ENCODE measurements around the gene FILIP1.
A peak's percentile ranks its signal among the peaks of the same experiment; 100 is the strongest.

FILIP1 gene

GRCh38 chr6:75351570-75351969 lies 142.0 kb downstream of the FILIP1 start:
- Histone ChIP-seq H3K27me3 (ENCODE audit: control insufficient read depth in 3 of 3, insufficient read depth in 3 of 3, low read depth in 1 of 3, low read length in 3 of 3) (peaks cover 0 to 2% (median 0%) of the 10 kb centered on the region in 3 experiments), H3K18ac (ENCODE audit: low read length) (no peak overlapping the region), H3K9me3 (replicated peaks in 1 of 2; ENCODE audit: control insufficient read depth in 2 of 2, insufficient read depth in 1 of 2, low read depth in 1 of 2, low read length in 2 of 2) (no peaks in the 10 kb centered on the region), H2BK120ac (ENCODE audit: low read depth, low read length) (no peak overlapping the region), H2BK12ac (ENCODE audit: low read length) (no peak overlapping the region), H2BK15ac (ENCODE audit: low read length) (no peak overlapping the region), H2AFZ (ENCODE audit: low read length) (no peak overlapping the region), H3K4me2 (ENCODE audit: insufficient read depth, low read length, poor library complexity, severe bottlenecking) (no peak overlapping the region), H3K79me1 (ENCODE audit: low read depth, low read length) (no peaks in the 10 kb centered on the region), H3K4me3 (ENCODE audit: low read length in 2 of 2) (no peak overlapping the region), H3K36me3 (replicated peaks in 1 of 2; ENCODE audit: control insufficient read depth in 2 of 2, insufficient read depth in 2 of 2, low read length in 2 of 2) (no peaks in the 10 kb centered on the region), H3K23ac (ENCODE audit: low read depth, low read length, poor library complexity) (no peak overlapping the region), H3K9ac (ENCODE audit: low read depth, low read length, poor library complexity) (no peak overlapping the region), H2BK5ac (ENCODE audit: low read length) (no peak overlapping the region), H2AK5ac (ENCODE audit: low read depth, low read length) (no peak overlapping the region), H4K91ac (ENCODE audit: low read depth, low read length, poor library complexity) (no peak overlapping the region), H3K14ac (ENCODE audit: low read length) (no peak overlapping the region), H3K4ac (ENCODE audit: low read length) (no peak overlapping the region), H3K27ac (replicated peaks; ENCODE audit: low read length) (no peak overlapping the region), H3K4me1 (ENCODE audit: control insufficient read depth in 2 of 2, insufficient read depth in 1 of 2, low read depth in 1 of 2, low read length in 2 of 2) (peaks cover 0 to 10% of the 10 kb centered on the region in 2 donors), H4K8ac (ENCODE audit: low read depth, low read length) (no peak overlapping the region)
- no CpG with 5 or more reads among the region's 2 CpGs for WGBS, 2 donors (ENCODE audit: extremely low coverage in 2 of 2, insufficient read length in 2 of 2, insufficient replicate concordance in 1 of 2)
- DNase-seq (ENCODE audit: low spot score): no peak

- H3K79me1 ChIP-seq (ENCODE audit: low read depth, low read length): no peaks in the 10 kb centered on the region
- H2BK120ac ChIP-seq (ENCODE audit: low read depth, low read length): no peak overlapping the region
- no peak overlapping the region for H4K91ac ChIP-seq (ENCODE audit: low read depth, low read length, poor library complexity)
- H4K8ac ChIP-seq (ENCODE audit: low read depth, low read length): no peak overlapping the region
- no peak overlapping the region for H3K9ac ChIP-seq (ENCODE audit: low read depth, low read length, poor library complexity)
- H2BK12ac ChIP-seq (ENCODE audit: low read length): no peak overlapping the region
- H2BK5ac ChIP-seq (ENCODE audit: low read length): no peak overlapping the region
- H3K4me1 ChIP-seq (ENCODE audit: control insufficient read depth in 2 of 2, insufficient read depth in 1 of 2, low read depth in 1 of 2, low read length in 2 of 2): peaks cover 0 to 10% of the 10 kb centered on the region in 2 donors
- H2AK5ac ChIP-seq (ENCODE audit: low read depth, low read length): no peak overlapping the region
- H3K9me3 ChIP-seq (replicated peaks in 1 of 2; ENCODE audit: control insufficient read depth in 2 of 2, insufficient read depth in 1 of 2, low read depth in 1 of 2, low read length in 2 of 2): no peaks in the 10 kb centered on the region
- no peak overlapping the region for H3K18ac ChIP-seq (ENCODE audit: low read length)
- H3K4me2 ChIP-seq (ENCODE audit: insufficient read depth, low read length, poor library complexity, severe bottlenecking): no peak overlapping the region
- H2BK15ac ChIP-seq (ENCODE audit: low read length): no peak overlapping the region
- no peak overlapping the region for H3K27ac ChIP-seq (replicated peaks; ENCODE audit: low read length)
- no peak overlapping the region for H2AFZ ChIP-seq (ENCODE audit: low read length)
- WGBS, 2 donors (ENCODE audit: extremely low coverage in 2 of 2, insufficient read length in 2 of 2, insufficient replicate concordance in 1 of 2): no CpG with 5 or more reads among the region's 6 CpGs
- H3K4ac ChIP-seq (ENCODE audit: low read length): no peak overlapping the region
- H3K14ac ChIP-seq (ENCODE audit: low read length): no peak overlapping the region
- H3K4me3 ChIP-seq (ENCODE audit: low read length in 2 of 2): no peak overlapping the region
- H3K27me3 ChIP-seq (ENCODE audit: control insufficient read depth in 3 of 3, insufficient read depth in 3 of 3, low read depth in 1 of 3, low read length in 3 of 3): peaks cover 0 to 2% (median 0%) of the 10 kb centered on the region in 3 experiments
- H3K36me3 ChIP-seq (replicated peaks in 1 of 2; ENCODE audit: control insufficient read depth in 2 of 2, insufficient read depth in 2 of 2, low read length in 2 of 2): no peaks in the 10 kb centered on the region
- no peak for DNase-seq (ENCODE audit: low spot score)
- H3K23ac ChIP-seq (ENCODE audit: low read depth, low read length, poor library complexity): no peak overlapping the region
These were observed 142.8 kb downstream of the FILIP1 start for GRCh38 chr6:75350808-75351207.

GRCh38 chr6:75350156-75350555 lies 143.4 kb downstream of the FILIP1 start:
- Histone ChIP-seq H3K4me2 (ENCODE audit: insufficient read depth, low read length, poor library complexity, severe bottlenecking) (no peak overlapping the region), H3K4me1 (ENCODE audit: control insufficient read depth in 2 of 2, insufficient read depth in 1 of 2, low read depth in 1 of 2, low read length in 2 of 2) (peaks cover 0 to 14% of the 10 kb centered on the region in 2 donors), H2BK15ac (ENCODE audit: low read length) (no peak overlapping the region), H3K9ac (ENCODE audit: low read depth, low read length, poor library complexity) (no peak overlapping the region), H2BK5ac (ENCODE audit: low read length) (no peak overlapping the region), H3K14ac (ENCODE audit: low read length) (no peak overlapping the region), H2AK5ac (ENCODE audit: low read depth, low read length) (no peak overlapping the region), H2BK120ac (ENCODE audit: low read depth, low read length) (no peak overlapping the region), H3K9me3 (replicated peaks in 1 of 2; ENCODE audit: control insufficient read depth in 2 of 2, insufficient read depth in 1 of 2, low read depth in 1 of 2, low read length in 2 of 2) (no peaks in the 10 kb centered on the region), H3K27me3 (ENCODE audit: control insufficient read depth in 3 of 3, insufficient read depth in 3 of 3, low read depth in 1 of 3, low read length in 3 of 3) (peaks cover 0 to 2% (median 0%) of the 10 kb centered on the region in 3 experiments), H2BK12ac (ENCODE audit: low read length) (no peak overlapping the region), H3K4ac (ENCODE audit: low read length) (no peak overlapping the region), H4K8ac (ENCODE audit: low read depth, low read length) (no peak overlapping the region), H2AFZ (ENCODE audit: low read length) (peak overlapping the region; percentile 91), H3K4me3 (ENCODE audit: low read length in 2 of 2) (no peak overlapping the region), H3K36me3 (replicated peaks in 1 of 2; ENCODE audit: control insufficient read depth in 2 of 2, insufficient read depth in 2 of 2, low read length in 2 of 2) (no peaks in the 10 kb centered on the region), H3K23ac (ENCODE audit: low read depth, low read length, poor library complexity) (no peak overlapping the region), H3K18ac (ENCODE audit: low read length) (no peak overlapping the region), H3K27ac (replicated peaks; ENCODE audit: low read length) (peak overlapping the region; percentile 97), H4K91ac (ENCODE audit: low read depth, low read length, poor library complexity) (no peak overlapping the region), H3K79me1 (ENCODE audit: low read depth, low read length) (peaks cover 1% of the 10 kb centered on the region)
- no peak for DNase-seq (ENCODE audit: low spot score)
- WGBS, 2 donors (ENCODE audit: extremely low coverage in 2 of 2, insufficient read length in 2 of 2, insufficient replicate concordance in 1 of 2): no CpG with 5 or more reads among the region's 3 CpGs

GRCh38 chr6:75349262-75349984 lies 144.2 kb downstream of the FILIP1 start:
- peak overlapping the region; percentile 89 for H3K18ac ChIP-seq (ENCODE audit: low read length)
- peak; percentile 68 for DNase-seq (ENCODE audit: low spot score)
- H2AK5ac ChIP-seq (ENCODE audit: low read depth, low read length): no peak overlapping the region
- no peak overlapping the region for H2BK12ac ChIP-seq (ENCODE audit: low read length)
- H3K4me3 ChIP-seq (ENCODE audit: low read length in 2 of 2): peak overlapping the region; percentile 46 to 67
- H3K4me1 ChIP-seq (ENCODE audit: control insufficient read depth in 2 of 2, insufficient read depth in 1 of 2, low read depth in 1 of 2, low read length in 2 of 2): peaks cover 2 to 15% of the 10 kb centered on the region in 2 donors
- H3K9ac ChIP-seq (ENCODE audit: low read depth, low read length, poor library complexity): no peak overlapping the region
- peaks cover 1% of the 10 kb centered on the region for H3K79me1 ChIP-seq (ENCODE audit: low read depth, low read length)
- H3K27ac ChIP-seq (replicated peaks; ENCODE audit: low read length): peak overlapping the region; percentile 97
- no peak overlapping the region for H4K91ac ChIP-seq (ENCODE audit: low read depth, low read length, poor library complexity)
- H3K9me3 ChIP-seq (replicated peaks in 1 of 2; ENCODE audit: control insufficient read depth in 2 of 2, insufficient read depth in 1 of 2, low read depth in 1 of 2, low read length in 2 of 2): no peaks in the 10 kb centered on the region
- no peak overlapping the region for H4K8ac ChIP-seq (ENCODE audit: low read depth, low read length)
- no CpG with 5 or more reads among the region's 24 CpGs for WGBS, 2 donors (ENCODE audit: extremely low coverage in 2 of 2, insufficient read length in 2 of 2, insufficient replicate concordance in 1 of 2)
- no peak overlapping the region for H2BK15ac ChIP-seq (ENCODE audit: low read length)
- no peak overlapping the region for H3K4ac ChIP-seq (ENCODE audit: low read length)
- H3K14ac ChIP-seq (ENCODE audit: low read length): no peak overlapping the region
- H3K23ac ChIP-seq (ENCODE audit: low read depth, low read length, poor library complexity): no peak overlapping the region
- H3K36me3 ChIP-seq (replicated peaks in 1 of 2; ENCODE audit: control insufficient read depth in 2 of 2, insufficient read depth in 2 of 2, low read length in 2 of 2): no peaks in the 10 kb centered on the region
- peak overlapping the region; percentile 59 for H2BK5ac ChIP-seq (ENCODE audit: low read length)
- H3K27me3 ChIP-seq (ENCODE audit: control insufficient read depth in 3 of 3, insufficient read depth in 3 of 3, low read depth in 1 of 3, low read length in 3 of 3): peaks cover 0 to 2% (median 0%) of the 10 kb centered on the region in 3 experiments
- no peak overlapping the region for H2BK120ac ChIP-seq (ENCODE audit: low read depth, low read length)
- H2AFZ ChIP-seq (ENCODE audit: low read length): peak overlapping the region; percentile 91
- H3K4me2 ChIP-seq (ENCODE audit: insufficient read depth, low read length, poor library complexity, severe bottlenecking): peak overlapping the region; percentile 85
